GM12865 (cell line): ENCODE results near the gene GOLGA6A.
"Not testable (repeated sequence)": the region's sequence is repeated elsewhere in the genome, so short reads cannot be mapped to it uniquely, and the experiment has no call there.

Source experiments
- DNase-seq: peaks from one replicate; pipeline ENCODE4 v3.0.0; 2010; ENCODE audit warnings: low read depth
- H3K4me3 ChIP-seq: 2 replicates; pipeline ENCODE4 v1.5.1; 2011; ENCODE audit warnings: mild to moderate bottlenecking, low read depth, low read length, control low read depth
- CTCF ChIP-seq: IDR thresholded peaks from 2 replicates; pipeline ENCODE4 v1.5.1; 2011; ENCODE audit warnings: low read length, control low read depth, low read depth, inconsistent platforms; ENCODE audit not compliant: insufficient read depth; ENCODE audit errors: missing control alignments

GOLGA6A gene

GRCh38 chr15:74062236-74062635 lies 20.1 kb downstream of the GOLGA6A start:
- no peak overlapping the region for H3K4me3 ChIP-seq
- DNase-seq: no peak

GRCh38 chr15:74060251-74060650 lies 22.1 kb downstream of the GOLGA6A start:
- no peak overlapping the region for H3K4me3 ChIP-seq
- TF ChIP-seq CTCF: no peak
- no peak for DNase-seq

More at GRCh38 chr15:74062236-74062635, 20.1 kb downstream of the GOLGA6A start:
- no peak for TF ChIP-seq CTCF

DNA sequence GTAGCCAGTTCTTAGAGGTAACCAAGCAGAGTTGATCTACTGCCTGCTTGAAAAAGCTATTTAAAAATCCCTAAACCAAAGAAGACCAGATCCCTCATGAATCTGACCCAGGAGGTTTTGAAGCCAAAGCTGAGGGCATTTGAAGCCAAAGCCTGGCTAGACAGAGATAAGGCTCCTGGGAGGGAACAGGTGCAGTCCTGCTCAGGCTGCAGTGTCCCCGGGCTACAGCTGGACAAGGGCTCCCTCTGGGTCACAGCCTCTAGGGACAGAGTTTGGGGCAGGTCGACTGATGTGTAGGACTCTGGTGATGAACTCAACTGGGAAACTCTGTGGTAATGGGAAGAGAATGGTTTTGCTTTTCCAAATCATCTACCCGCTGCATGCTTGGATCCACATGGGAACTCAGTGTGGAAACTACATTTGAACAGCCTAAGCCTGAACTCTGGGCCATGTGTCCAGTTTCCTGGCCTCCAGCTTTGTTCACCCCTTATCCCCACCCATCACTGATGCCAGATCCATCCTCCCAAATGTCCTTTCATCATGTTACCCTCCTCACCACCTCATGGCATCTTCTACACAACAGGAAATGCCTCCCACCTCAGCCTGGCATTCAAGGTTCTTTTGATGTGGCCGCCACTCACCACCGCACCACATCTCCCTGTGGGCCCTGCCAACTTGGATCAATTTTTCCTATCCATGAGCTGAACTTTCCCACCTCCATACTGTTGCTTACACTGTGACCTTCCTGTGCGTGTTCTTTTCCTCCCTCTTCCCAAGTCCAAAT lies 23.1 kb downstream of the GOLGA6A start:
- not testable (repeated sequence) for DNase-seq, H3K4me3 ChIP-seq

GRCh38 chr15:74056330-74056729 lies 26.0 kb downstream of the GOLGA6A start:
- H3K4me3 ChIP-seq, DNase-seq: not testable (repeated sequence)

DNA sequence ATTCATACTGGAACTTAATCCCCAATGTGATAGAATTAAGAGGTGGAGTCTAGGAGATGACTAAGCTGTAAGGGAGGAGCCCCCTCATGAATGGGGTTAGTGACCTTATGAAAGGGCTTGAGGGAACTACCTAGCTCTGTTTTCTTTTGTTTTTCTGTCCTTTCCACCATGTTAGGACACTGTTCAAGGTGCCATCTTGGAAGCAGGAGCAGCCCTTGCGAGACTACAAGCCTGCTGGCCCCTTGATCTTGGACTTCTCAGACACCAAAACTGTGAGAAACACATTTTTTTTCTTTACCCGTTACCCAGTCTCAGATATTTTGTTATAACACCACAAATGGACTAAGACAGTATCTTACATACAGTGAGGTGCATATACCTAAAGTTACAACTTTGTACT lies 26.5 kb downstream of the GOLGA6A start:
- no peak for TF ChIP-seq CTCF
- DNase-seq: no peak
- no peak overlapping the region for H3K4me3 ChIP-seq

- no peak overlapping the region for H3K4me3 ChIP-seq
- TF ChIP-seq CTCF: peak; percentile 66
- DNase-seq: peak; percentile 60
Observed at GRCh38 chr15:74053941-74054529, 28.3 kb downstream of the GOLGA6A start.

DNA sequence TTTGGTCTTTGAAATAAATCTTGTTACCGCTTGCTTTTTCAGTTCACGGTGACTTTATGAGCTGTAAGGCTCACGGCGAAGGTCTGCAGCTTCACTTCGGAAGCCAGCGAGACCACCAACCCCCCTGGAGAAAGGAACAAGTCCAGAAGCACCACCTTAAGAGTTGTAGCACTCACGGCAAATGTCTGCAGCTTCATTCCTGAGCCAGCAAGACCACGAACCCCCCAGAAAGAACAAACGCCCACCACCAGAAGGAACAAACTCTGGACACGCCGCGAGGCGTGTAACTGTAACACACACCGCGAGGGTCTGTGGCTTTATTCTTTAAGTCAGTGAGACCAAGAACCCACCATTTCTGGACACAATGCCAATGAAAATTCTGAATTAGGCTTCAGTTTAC lies 28.8 kb downstream of the GOLGA6A start:
- no peak for DNase-seq
- no peak for TF ChIP-seq CTCF
- no peak overlapping the region for H3K4me3 ChIP-seq

GRCh38 chr15:74052271-74053260 lies 29.8 kb downstream of the GOLGA6A start:
- H3K4me3 ChIP-seq, DNase-seq: not testable (repeated sequence)
